ENCODE data around the gene GANC. TPM values are rescaled to one million over a fixed set of nuclear protein-coding genes. Genes with fewer than 3 reads are reported as not detected.
"Not testable (repeated sequence)": the region's sequence is repeated elsewhere in the genome, so short reads cannot be mapped to it uniquely, and the experiment has no call there.

The GANC gene
- polyA plus RNA-seq, 3 donors = 23.8 to 34.1 (median 26.8) TPM

GRCh38 chr15:42329992-42330391, 57.0 kb downstream of the GANC start:
- no peak for DNase-seq (ENCODE audit: extremely low read depth in 1 of 11, low read depth in 9 of 11, low spot score in 4 of 11)

GRCh38 chr15:42331235-42331634, 58.2 kb downstream of the GANC start:
- no peak for DNase-seq (ENCODE audit: extremely low read depth in 1 of 11, low read depth in 9 of 11, low spot score in 4 of 11)

GRCh38 chr15:42332331-42332730, 59.3 kb downstream of the GANC start:
- no peak for DNase-seq (ENCODE audit: extremely low read depth in 1 of 11, low read depth in 9 of 11, low spot score in 4 of 11)

DNA sequence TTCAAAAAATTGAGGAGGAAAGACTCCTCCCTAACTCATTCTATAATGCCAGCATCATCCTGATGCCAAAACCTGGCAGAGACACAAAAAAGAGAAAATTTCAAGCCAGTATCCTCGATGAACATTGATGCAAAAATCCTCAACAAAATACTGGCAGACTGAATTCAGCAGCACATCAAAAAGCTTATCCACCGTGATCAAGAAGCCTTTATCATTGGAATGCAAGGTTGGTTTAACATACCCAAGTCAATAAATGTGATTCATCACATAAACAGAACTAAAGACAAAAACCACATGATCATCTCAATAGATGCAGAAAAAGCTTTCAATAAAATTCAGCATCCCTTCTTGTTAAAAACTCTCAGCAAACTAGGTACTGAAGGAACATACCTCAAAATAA, 62.1 kb downstream of the GANC start:
- DNase-seq (ENCODE audit: extremely low read depth in 1 of 11, low read depth in 9 of 11, low spot score in 4 of 11) = no peak

DNA sequence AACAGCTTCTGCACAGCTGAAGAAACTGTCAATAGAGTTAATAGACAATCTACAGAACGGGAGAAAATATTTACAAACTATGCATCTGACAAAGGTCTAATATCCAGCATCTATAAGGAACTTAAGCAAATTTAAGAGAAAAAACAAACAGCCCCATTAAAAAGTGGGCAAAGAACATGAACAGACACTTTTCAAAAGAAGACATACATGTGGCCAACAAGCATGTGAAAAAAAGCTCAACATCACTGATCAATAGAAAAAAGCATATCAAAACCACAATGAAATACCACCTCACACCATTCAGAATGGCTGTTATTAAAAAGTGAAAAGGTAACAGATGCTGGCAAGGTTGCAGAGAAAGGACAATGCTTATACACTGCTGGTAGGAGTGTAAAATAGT, 63.6 kb downstream of the GANC start:
- DNase-seq (ENCODE audit: extremely low read depth in 1 of 11, low read depth in 9 of 11, low spot score in 4 of 11) = not testable (repeated sequence)

- not testable (repeated sequence) for DNase-seq (ENCODE audit: extremely low read depth in 1 of 11, low read depth in 9 of 11, low spot score in 4 of 11)
These were observed 64.1 kb downstream of the GANC start for GRCh38 chr15:42337104-42337503.

- DNase-seq (ENCODE audit: extremely low read depth in 1 of 11, low read depth in 9 of 11, low spot score in 4 of 11) = no peak
These were observed 65.5 kb downstream of the GANC start for GRCh38 chr15:42338500-42338899.

DNA sequence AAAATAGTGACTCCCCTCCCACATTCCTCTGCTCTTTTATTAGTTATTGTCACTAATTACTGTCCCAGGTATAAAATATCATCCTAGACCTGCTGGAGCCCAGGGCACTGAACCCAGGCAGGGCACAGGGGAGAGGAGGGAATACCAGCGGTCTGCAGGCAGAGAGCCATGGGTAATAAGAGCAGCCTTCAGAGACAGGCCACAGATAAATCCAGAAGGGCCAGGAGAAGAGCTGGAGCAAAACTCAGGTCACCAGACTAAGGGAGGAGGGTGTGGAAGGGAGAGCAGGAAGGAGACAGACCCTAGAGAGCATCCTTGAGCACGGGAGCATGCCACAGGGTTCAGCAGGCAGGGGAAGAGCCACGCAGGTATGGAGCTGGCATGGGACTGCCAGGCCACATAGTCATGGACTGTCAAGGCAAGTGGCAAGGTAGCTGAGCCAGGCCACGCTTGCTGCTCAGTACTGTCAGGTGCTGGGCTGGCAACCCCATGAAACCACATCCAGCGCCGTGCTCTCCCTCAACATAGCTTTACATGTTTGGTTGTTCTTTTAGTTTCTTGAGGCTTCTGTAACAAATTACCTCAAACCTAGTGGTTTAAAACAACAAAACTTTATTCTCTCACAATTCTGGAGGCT, 70.7 kb downstream of the GANC start:
- DNase-seq (ENCODE audit: extremely low read depth in 1 of 11, low read depth in 9 of 11, low spot score in 4 of 11) = no peak

GRCh38 chr15:42344763-42345162, 71.8 kb downstream of the GANC start:
- no peak for DNase-seq (ENCODE audit: extremely low read depth in 1 of 11, low read depth in 9 of 11, low spot score in 4 of 11)

DNA sequence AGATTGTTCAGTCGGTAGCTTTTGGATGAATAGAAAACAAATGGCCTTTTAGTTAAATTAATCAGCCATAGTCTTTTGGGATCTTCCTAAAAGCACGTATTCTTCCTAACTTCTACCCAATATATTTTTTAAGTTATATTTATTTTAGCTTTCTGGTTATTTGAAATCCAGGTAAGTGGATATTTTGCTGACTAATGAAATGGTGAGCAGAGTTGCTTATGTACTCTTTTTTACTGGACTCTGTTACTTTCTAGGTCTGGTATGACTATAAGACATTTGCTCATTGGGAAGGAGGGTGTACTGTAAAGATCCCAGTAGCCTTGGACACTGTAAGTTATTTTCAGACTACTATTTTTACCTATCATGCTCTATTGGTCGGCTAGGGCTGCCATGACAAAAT, 72.5 kb downstream of the GANC start:
- no peak for DNase-seq (ENCODE audit: extremely low read depth in 1 of 11, low read depth in 9 of 11, low spot score in 4 of 11)

- no peak for DNase-seq (ENCODE audit: extremely low read depth in 1 of 11, low read depth in 9 of 11, low spot score in 4 of 11)
These were observed 75.1 kb downstream of the GANC start for GRCh38 chr15:42348083-42348482.

DNA sequence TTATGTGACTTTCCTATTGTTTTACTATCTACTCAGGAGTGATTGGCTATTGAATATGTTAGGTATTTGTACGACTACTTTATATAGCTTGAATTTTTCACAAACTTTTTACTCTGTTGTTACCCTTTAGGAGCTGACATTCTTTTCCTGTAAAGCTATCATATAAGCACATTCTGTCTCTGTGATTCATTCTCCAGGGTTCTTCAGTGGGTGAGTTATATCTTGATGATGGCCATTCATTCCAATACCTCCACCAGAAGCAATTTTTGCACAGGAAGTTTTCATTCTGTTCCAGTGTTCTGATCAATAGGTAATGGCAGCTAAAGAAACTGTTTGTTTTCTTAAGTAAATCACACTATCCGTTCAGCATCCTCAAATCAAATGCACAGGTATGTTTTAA, 76.2 kb downstream of the GANC start:
- DNase-seq (ENCODE audit: extremely low read depth in 1 of 11, low read depth in 9 of 11, low spot score in 4 of 11) = no peak

GRCh38 chr15:42352401-42352800, 79.4 kb downstream of the GANC start:
- DNase-seq (ENCODE audit: extremely low read depth in 1 of 11, low read depth in 9 of 11, low spot score in 4 of 11) = no peak

- no peak for DNase-seq (ENCODE audit: extremely low read depth in 1 of 11, low read depth in 9 of 11, low spot score in 4 of 11)
These were observed 80.1 kb downstream of the GANC start for GRCh38 chr15:42353061-42353460.

GRCh38 chr15:42354824-42355223, 81.8 kb downstream of the GANC start:
- DNase-seq (ENCODE audit: extremely low read depth in 1 of 11, low read depth in 9 of 11, low spot score in 4 of 11) = no peak

DNA sequence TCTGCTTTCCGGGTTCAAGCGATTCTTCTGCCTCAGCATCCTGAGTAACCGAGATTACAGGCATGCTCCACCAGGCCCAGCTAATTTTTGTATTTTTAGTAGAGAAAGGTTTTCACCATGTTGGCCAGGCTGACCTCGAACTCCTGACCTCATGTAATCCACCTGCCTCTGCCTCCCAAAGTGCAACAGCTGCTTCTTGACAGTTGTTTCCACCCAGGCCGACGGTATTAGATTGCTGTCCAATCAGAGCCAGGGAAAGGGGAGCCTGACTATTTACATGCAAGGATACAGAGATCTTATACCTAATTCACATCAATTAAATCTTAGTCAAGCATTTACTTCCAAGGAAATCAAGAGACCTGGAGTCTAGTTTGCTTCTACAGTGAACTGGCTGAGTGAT, 82.3 kb downstream of the GANC start:
- no peak for DNase-seq (ENCODE audit: extremely low read depth in 1 of 11, low read depth in 9 of 11, low spot score in 4 of 11)

DNA sequence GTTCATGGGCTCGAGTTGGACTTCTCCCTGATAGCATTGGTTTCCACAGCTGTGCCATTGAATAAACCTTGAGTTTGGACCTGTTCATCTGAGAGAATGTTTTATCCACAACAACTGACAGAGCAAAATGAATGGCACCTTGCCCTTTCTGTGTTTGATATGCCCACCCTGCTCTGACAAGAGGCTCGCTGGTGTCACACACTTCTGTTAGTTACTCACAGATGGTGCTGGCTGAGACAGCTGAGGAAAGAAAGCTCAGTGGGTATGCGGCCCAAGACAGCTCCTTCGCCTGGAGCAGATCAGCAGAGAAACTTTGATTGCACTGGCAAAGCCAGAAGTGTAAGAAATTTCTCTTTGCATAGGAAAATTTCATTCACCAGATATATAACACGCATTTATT, 83.8 kb downstream of the GANC start:
- no peak for DNase-seq (ENCODE audit: extremely low read depth in 1 of 11, low read depth in 9 of 11, low spot score in 4 of 11)

- DNase-seq (ENCODE audit: extremely low read depth in 1 of 11, low read depth in 9 of 11, low spot score in 4 of 11) = no peak
These were observed 85.1 kb downstream of the GANC start for GRCh38 chr15:42358141-42358540.

DNA sequence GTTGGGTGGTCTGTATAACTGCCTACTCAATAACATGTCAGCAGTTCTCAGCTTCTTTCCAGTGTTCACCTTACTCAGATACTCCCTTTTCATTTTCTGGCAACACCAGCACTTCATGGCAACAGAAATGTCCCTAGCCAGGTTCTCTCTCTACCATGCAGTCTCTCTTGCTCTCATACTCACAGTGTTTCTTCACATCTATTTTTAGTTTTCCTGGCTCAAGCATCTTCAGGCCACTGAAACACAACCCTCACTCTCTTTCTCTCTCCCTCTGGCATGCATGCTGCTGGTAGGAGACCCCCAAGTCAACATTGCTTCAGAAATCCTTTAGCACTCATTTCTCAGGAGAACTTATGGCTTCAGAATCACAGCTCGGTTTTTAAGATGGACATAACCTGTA, 86.2 kb downstream of the GANC start, which contains the start of gene CAPN3:
Gene CAPN3 (plus strand): TSS at position 253 of the 400 bp plus-strand sequence. CDS start 305 bp downstream, outside the sequence.
- no peak for DNase-seq (ENCODE audit: extremely low read depth in 1 of 11, low read depth in 9 of 11, low spot score in 4 of 11)

GRCh38 chr15:42359985-42360384, 87.0 kb downstream of the GANC start:
- no peak for DNase-seq (ENCODE audit: extremely low read depth in 1 of 11, low read depth in 9 of 11, low spot score in 4 of 11)

DNA sequence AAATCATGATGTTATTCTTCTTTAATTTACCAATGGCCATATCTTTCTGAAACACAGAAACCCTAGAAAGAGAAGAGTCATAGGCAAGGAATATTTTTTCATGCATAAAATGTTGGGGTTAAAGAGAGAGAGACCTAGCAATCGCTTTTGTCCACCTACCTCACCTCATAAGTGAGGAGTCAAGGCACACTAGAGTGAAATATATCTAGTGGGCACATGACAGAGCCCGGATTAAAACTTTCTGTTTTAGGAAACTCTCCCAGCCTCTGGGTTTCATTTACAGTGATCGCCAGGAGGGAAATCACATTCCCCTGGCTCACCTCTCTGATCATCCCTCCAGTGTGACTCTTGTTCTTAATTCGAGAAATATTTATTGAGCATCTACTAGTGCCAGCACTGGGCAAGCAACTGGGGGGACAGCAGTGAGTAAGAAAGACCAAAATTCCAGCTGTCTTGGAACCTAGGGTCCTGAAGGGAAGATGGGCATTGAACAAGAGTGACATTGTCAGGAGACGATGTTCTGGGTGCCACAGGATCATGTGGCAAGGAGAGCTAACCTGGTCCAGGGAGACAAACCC, 87.6 kb downstream of the GANC start:
- DNase-seq (ENCODE audit: extremely low read depth in 1 of 11, low read depth in 9 of 11, low spot score in 4 of 11) = no peak
